ENCODE measurements around the gene TYMS. TPM values are rescaled to one million over a fixed set of nuclear protein-coding genes. Genes with fewer than 3 reads are reported as not detected.

TYMS gene
- total and polyA plus RNA-seq, 2 donors (not counting 1 experiment from before 2014, with no cell fraction given): 0.34 to 1.1 TPM

GRCh38 chr18:623761-624620, 33.5 kb upstream of the TYMS start:
- Mint-ChIP-seq H3K27ac (no peak overlapping the region), H3K27me3 (peaks cover 24% of the 10 kb centered on the region), H3K9me3 (ENCODE audit: insufficient read depth) (no peaks in the 10 kb centered on the region), H3K4me1 (no peaks in the 10 kb centered on the region), H3K4me3 (no peak overlapping the region)
- ATAC-seq (ENCODE audit: low read depth): peak; percentile 49
- Histone ChIP-seq H3K27ac (ENCODE audit: low read length in 2 of 2) (no peak overlapping the region), H3K36me3 (replicated peaks in 1 of 2; ENCODE audit: control extremely low read depth in 1 of 2, control insufficient read depth in 1 of 2, extremely low read depth in 1 of 2, insufficient read depth in 2 of 2, low read length in 1 of 2) (no peaks in the 10 kb centered on the region), H3K4me1 (ENCODE audit: control insufficient read depth in 2 of 2, insufficient read depth in 2 of 2, low read length in 2 of 2) (no peaks in the 10 kb centered on the region), H3K4me3 (ENCODE audit: control extremely low read depth in 1 of 5, extremely low read depth in 1 of 5, insufficient read depth in 1 of 5, low read depth in 2 of 5, low read length in 4 of 5) (no peak overlapping the region), H3K27me3 (replicated peaks in 1 of 4; ENCODE audit: control extremely low read depth in 1 of 4, control insufficient read depth in 3 of 4, insufficient read depth in 4 of 4, low read length in 3 of 4) (peaks cover 0 to 2% (median 0%) of the 10 kb centered on the region in 4 experiments), H3K9me3 (ENCODE audit: control extremely low read depth in 1 of 3, control insufficient read depth in 2 of 3, insufficient read depth in 1 of 3, low read length in 2 of 3) (no peaks in the 10 kb centered on the region), H3K79me2 (ENCODE audit: control insufficient read depth, insufficient read depth, low read length) (no peaks in the 10 kb centered on the region), H2AFZ (ENCODE audit: insufficient read depth, low read depth, low read length, poor library complexity, severe bottlenecking) (no peak overlapping the region), H3K9ac (ENCODE audit: low read length) (no peak overlapping the region), H3K4me2 (replicated peaks; ENCODE audit: low read depth, low read length, poor library complexity, severe bottlenecking) (no peak overlapping the region), H4K20me1 (ENCODE audit: control insufficient read depth, insufficient read depth, low read length, poor library complexity, severe bottlenecking) (no peaks in the 10 kb centered on the region)
- ChIA-PET CTCF (interaction anchor here (0.6 to 5.8 kb wide), 6 partner anchors 95 to 217 kb away, joined by 3 to 44 read pairs (median 7); no protein-coding TSS in a partner anchor), POLR2A (no interaction called here)
- 58% methylated on average over 5 of the region's 11 CpGs for WGBS (ENCODE audit: insufficient coverage)
- intact Hi-C loops (cut with micrococcal nuclease): loop anchor here (1.0 to 10.0 kb wide), 2 partner anchors 215 to 1921 kb away; no protein-coding TSS in a partner anchor
- peak; percentile 52 for DNase-seq
- no peak for TF ChIP-seq EZH2 (IDR thresholded peaks at IDR 0.05; ENCODE audit: borderline replicate concordance, insufficient read depth, low read depth, low read length, poor library complexity, severe bottlenecking)
- peak; percentile 70 for TF ChIP-seq CTCF (IDR thresholded peaks at IDR 0.05)

GRCh38 chr18:627231-627630, 30.2 kb upstream of the TYMS start:
- Histone ChIP-seq H3K4me3 (ENCODE audit: control extremely low read depth in 1 of 5, extremely low read depth in 1 of 5, insufficient read depth in 1 of 5, low read depth in 2 of 5, low read length in 4 of 5) (no peak overlapping the region), H2AFZ (ENCODE audit: insufficient read depth, low read depth, low read length, poor library complexity, severe bottlenecking) (no peak overlapping the region), H3K9ac (ENCODE audit: low read length) (no peak overlapping the region), H3K9me3 (ENCODE audit: control extremely low read depth in 1 of 3, control insufficient read depth in 2 of 3, insufficient read depth in 1 of 3, low read length in 2 of 3) (no peaks in the 10 kb centered on the region), H3K4me2 (replicated peaks; ENCODE audit: low read depth, low read length, poor library complexity, severe bottlenecking) (no peak overlapping the region), H3K36me3 (replicated peaks in 1 of 2; ENCODE audit: control extremely low read depth in 1 of 2, control insufficient read depth in 1 of 2, extremely low read depth in 1 of 2, insufficient read depth in 2 of 2, low read length in 1 of 2) (no peaks in the 10 kb centered on the region), H3K4me1 (ENCODE audit: control insufficient read depth in 2 of 2, insufficient read depth in 2 of 2, low read length in 2 of 2) (no peaks in the 10 kb centered on the region), H3K27ac (ENCODE audit: low read length in 2 of 2) (no peak overlapping the region), H3K79me2 (ENCODE audit: control insufficient read depth, insufficient read depth, low read length) (no peaks in the 10 kb centered on the region), H4K20me1 (ENCODE audit: control insufficient read depth, insufficient read depth, low read length, poor library complexity, severe bottlenecking) (no peaks in the 10 kb centered on the region), H3K27me3 (replicated peaks in 1 of 4; ENCODE audit: control extremely low read depth in 1 of 4, control insufficient read depth in 3 of 4, insufficient read depth in 4 of 4, low read length in 3 of 4) (peaks cover 0 to 2% (median 0%) of the 10 kb centered on the region in 4 experiments)
- H3K27me3 Mint-ChIP-seq: peaks cover 27% of the 10 kb centered on the region
- ATAC-seq (ENCODE audit: low read depth) (no peak), DNase-seq (no peak)
- TF ChIP-seq EZH2 (IDR thresholded peaks at IDR 0.05; ENCODE audit: borderline replicate concordance, insufficient read depth, low read depth, low read length, poor library complexity, severe bottlenecking): no peak
- TF ChIP-seq CTCF (IDR thresholded peaks at IDR 0.05): no peak
- intact Hi-C loops (cut with micrococcal nuclease): loop anchor here (10.0 kb wide), 1 partner anchor 1918 kb away; no protein-coding TSS in a partner anchor
- H3K9me3 Mint-ChIP-seq (ENCODE audit: insufficient read depth): no peaks in the 10 kb centered on the region
- no peak overlapping the region for H3K4me3 Mint-ChIP-seq
- no peak overlapping the region for H3K27ac Mint-ChIP-seq
- H3K4me1 Mint-ChIP-seq: no peaks in the 10 kb centered on the region
- ChIA-PET CTCF (interaction anchor here (5.8 kb wide), 1 partner anchor 204 kb away, joined by 44 read pairs; no protein-coding TSS in a partner anchor), POLR2A (no interaction called here)
- no CpG with 5 or more reads among the region's 2 CpGs for WGBS (ENCODE audit: insufficient coverage)
